HepG2 (cell line): ENCODE results near the gene CABLES1. TPM values are rescaled to one million over a fixed set of nuclear protein-coding genes. Genes with fewer than 3 reads are reported as not detected.

Source experiments
- ATAC-seq: fragments of 200-7000 bp; cut with Tn5 transposase; 3 replicates; pipeline ENCODE4 v1.9.1; 2020; ENCODE audit warnings: mild to moderate bottlenecking, moderate library complexity
- BruUV-seq: library from RNA; stranded (reverse); fragments of 400-500 nt; replicated peaks from 2 replicates; lab custom pipeline; 2021; lab: Mats Ljungman, UMichigan
- CTCF ChIA-PET: fragments of 300-600 bp; formaldehyde crosslinking; extraction: SDS; loops from one replicate; lab custom pipeline; 2021; ENCODE audit warnings: low total read pairs, inconsistent platforms, low intra/inter-chr PET ratio; lab: Yijun Ruan, JAX
- POLR2A ChIA-PET: fragments of 350-600 bp; sonication (Branson Sonifier 250); formaldehyde crosslinking; loops from one replicate; lab custom pipeline; 2020; ENCODE audit warnings: antibody characterized with exemption, inconsistent platforms; lab: Yijun Ruan, JAX
- DNase-seq: peaks from one replicate; pipeline ENCODE4 v3.0.0-alpha.2; 2015; ENCODE audit warnings: low spot score
- FAIRE-seq: peaks from 3 replicates; lab custom pipeline; 2011; peaks lifted over from hg19 to GRCh38; lab: Jason Lieb, UNC
- H2AFZ ChIP-seq: one replicate; pipeline ENCODE4 v1.6.1; 2011; ENCODE audit warnings: low read length, inconsistent platforms
- H3K27ac ChIP-seq: fragments of 300-600 bp; 3 replicates; pipeline ENCODE4 v1.8.0; 2011; ENCODE audit warnings: mixed run types, mild to moderate bottlenecking, mixed read lengths, low read length, inconsistent platforms; ENCODE audit not compliant: insufficient read depth; ENCODE audit errors: extremely low read length
- H3K27me3 ChIP-seq, 2 experiments: fragments of 200-600 bp in 1 of 2; 2 replicates in 1 of 2; 3 replicates in 1 of 2; pipeline versions ENCODE4 v1.6.0 to v1.8.0; 2011; ENCODE audit warnings: low read length in 2 of 2, mild to moderate bottlenecking in 2 of 2, moderate library complexity in 2 of 2, inconsistent platforms in 1 of 2; ENCODE audit not compliant: insufficient read depth in 2 of 2, control insufficient read depth in 1 of 2
- H3K36me3 ChIP-seq, 2 experiments: fragments of 200-600 bp in 1 of 2; replicated peaks in 1 of 2; 2 replicates in 1 of 2; 3 replicates in 1 of 2; pipeline versions ENCODE4 v1.5.1 to v1.8.0; 2011; ENCODE audit warnings: low read length in 2 of 2, inconsistent platforms in 1 of 2; ENCODE audit not compliant: insufficient read depth in 2 of 2, control insufficient read depth in 1 of 2
- H3K4me1 ChIP-seq: 2 replicates; pipeline ENCODE4 v1.5.1; 2012; ENCODE audit warnings: low read length, inconsistent platforms; ENCODE audit not compliant: insufficient read depth
- H3K4me2 ChIP-seq: 2 replicates; pipeline ENCODE4 v1.6.0; 2011; ENCODE audit warnings: low read depth, low read length, inconsistent platforms
- H3K4me3 ChIP-seq, 3 experiments: fragments of 200-600 bp in 1 of 3; sonication (generic), shearing (Covaris generic) in 1 of 3; replicated peaks in 1 of 3; 2 replicates each; pipeline ENCODE4 v1.5.1; 2011 to 2016; ENCODE audit warnings: low read length in 3 of 3, inconsistent platforms in 2 of 3, low read depth in 2 of 3, mild to moderate bottlenecking in 2 of 3, control low read depth in 1 of 3, mixed read lengths in 1 of 3; ENCODE audit not compliant: insufficient read depth in 1 of 3
- H3K79me2 ChIP-seq: one replicate; pipeline ENCODE4 v1.6.1; 2011; ENCODE audit warnings: low read length, inconsistent platforms; ENCODE audit not compliant: insufficient read depth
- H3K9ac ChIP-seq: 2 replicates; pipeline ENCODE4 v1.6.0; 2011; ENCODE audit warnings: mild to moderate bottlenecking, low read depth, low read length, inconsistent platforms; ENCODE audit not compliant: insufficient read depth
- H3K9me3 ChIP-seq: 2 replicates; pipeline ENCODE4 v1.5.1; 2012; ENCODE audit warnings: mild to moderate bottlenecking, low read length
- H4K20me1 ChIP-seq: 2 replicates; pipeline ENCODE4 v1.6.0; 2011; ENCODE audit warnings: inconsistent platforms, mild to moderate bottlenecking, low read length, moderate library complexity; ENCODE audit not compliant: insufficient read depth
- IRF9 ChIP-seq: sonication (generic); formaldehyde crosslinking; IDR thresholded peaks from 2 replicates; pipeline ENCODE4 v1.8.0; 2022; ENCODE audit warnings: missing genetic modification reagents, mild to moderate bottlenecking, borderline replicate concordance
- PRPF4 ChIP-seq: fragments of 200-400 bp; formaldehyde crosslinking; IDR thresholded peaks from 2 replicates; pipeline ENCODE4 v1.6.1; 2016; ENCODE audit warnings: low read length, low read depth; ENCODE audit not compliant: poor library complexity, severe bottlenecking
- ZNF460 ChIP-seq: sonication (generic); formaldehyde crosslinking; IDR thresholded peaks from 2 replicates; pipeline ENCODE4 v1.5.1; 2020; ENCODE audit warnings: missing genetic modification reagents, mild to moderate bottlenecking, borderline replicate concordance
- ZNF777 ChIP-seq: sonication (generic); formaldehyde crosslinking; IDR thresholded peaks from 2 replicates; pipeline ENCODE4 v1.4.0; 2020; ENCODE audit warnings: missing genetic modification reagents
- WGBS: methylation state at CpG from one replicate; pipeline ENCODE4 v1.1.6; 2017; ENCODE audit warnings: low lambda C conversion rate; 5-methylcytosine and 5-hydroxymethylcytosine counted together
- in situ Hi-C: cut with HindIII; loops from 2 replicates; pipeline ENCODE4 v1.10.0; 2017; ENCODE audit warnings: low pct_unique_long_range_greater_than_20kb; ENCODE audit not compliant: extremely low pct_ligation_motif_present
- intact Hi-C: fragments of 100-400 bp; cut with micrococcal nuclease; formaldehyde crosslinking; loops from one replicate; pipeline ENCODE4 v1.10.0; 2022; ENCODE audit not compliant: unreplicated experiment
- polyA plus RNA-seq, 8 experiments: library from polyadenylated mRNA; depleted of rRNA in 3 of 8; stranded (reverse) in 7 of 8; unstranded in 1 of 8; fragments of >200 nt; fragmentation: Illumina TruSeq in 4 of 8; extraction: Trizol in 4 of 8; gene quantifications; 2 replicates each; pipeline versions ENCODE4 v1.2.1 to v1.2.3, GENCODE V29; 2011 to 2016; ENCODE audit warnings: low read depth in 4 of 8, missing spikeins in 1 of 8, mixed read lengths in 1 of 8; ENCODE audit not compliant: insufficient read depth in 1 of 8
- total RNA-seq, 5 experiments: library from RNA; depleted of rRNA; stranded (reverse); fragments of >200 nt; fragmentation: Illumina TruSeq; extraction: Trizol; gene quantifications; 2 replicates each; pipeline ENCODE4 v1.2.3, GENCODE V29; 2016; ENCODE audit warnings: low read depth in 1 of 5
- TF ChIP-seq, protein P1 (sequence below): sonication (generic); formaldehyde crosslinking; conservative IDR thresholded peaks from 2 replicates; pipeline ENCODE4 v1.4.0; 2020; ENCODE audit warnings: missing genetic modification reagents
- TF ChIP-seq, protein P2 (sequence below): sonication (generic); formaldehyde crosslinking; IDR thresholded peaks from 2 replicates; pipeline ENCODE4 v1.5.1; 2020; ENCODE audit warnings: missing genetic modification reagents, mild to moderate bottlenecking, borderline replicate concordance
- TF ChIP-seq, protein P3 (sequence below): sonication (generic); formaldehyde crosslinking; IDR thresholded peaks from 2 replicates; pipeline ENCODE4 v1.4.0; 2020; ENCODE audit warnings: missing genetic modification reagents, borderline replicate concordance

Gene CABLES1
- total and polyA plus RNA-seq, 2 of the 13 experiments (the other 11 are each of a cell fraction or from before 2014, with no cell fraction given) = 14.7 to 25.8 TPM

GRCh38 chr18:23232331-23232730 lies 97.0 kb downstream of the CABLES1 start:
- in situ Hi-C loops = no loop called here
- Histone ChIP-seq H3K4me2 (no peak overlapping the region), H4K20me1 (no peaks in the 10 kb centered on the region), H2AFZ (no peak overlapping the region), H3K9me3 (no peaks in the 10 kb centered on the region), H3K27ac (no peak overlapping the region), H3K9ac (no peak overlapping the region), H3K36me3 (peaks cover 14 to 51% of the 10 kb centered on the region in 2 experiments), H3K27me3 (no peaks in the 10 kb centered on the region), H3K79me2 (no peaks in the 10 kb centered on the region), H3K4me3 (no peak overlapping the region), H3K4me1 (peaks cover 11% of the 10 kb centered on the region)
- no peak for ATAC-seq
- intact Hi-C loops = no loop called here
- no peak for DNase-seq
- ChIA-PET CTCF (no interaction called here), POLR2A (no interaction called here)
- no peak for FAIRE-seq
- no TSS peak for BruUV-seq
- 99% methylated on average over 6 of the region's 6 CpGs for WGBS
- TF ChIP-seq IRF9 (CRISPR knock-in tag) = no peak

GRCh38 chr18:23234619-23235018 lies 99.3 kb downstream of the CABLES1 start:
- Histone ChIP-seq H3K27ac (no peak overlapping the region), H3K4me3 (no peak overlapping the region), H3K9ac (no peak overlapping the region), H4K20me1 (no peaks in the 10 kb centered on the region), H3K36me3 (peaks cover 18 to 61% of the 10 kb centered on the region in 2 experiments), H3K27me3 (no peaks in the 10 kb centered on the region), H2AFZ (no peak overlapping the region), H3K79me2 (no peaks in the 10 kb centered on the region), H3K9me3 (no peaks in the 10 kb centered on the region), H3K4me2 (no peak overlapping the region), H3K4me1 (no peaks in the 10 kb centered on the region)
- DNase-seq (no peak), ATAC-seq (no peak), FAIRE-seq (no peak)
- intact Hi-C loops = no loop called here
- ChIA-PET POLR2A (no interaction called here), CTCF (no interaction called here)
- BruUV-seq = no TSS peak
- WGBS = 100% methylated on average over 2 of the region's 5 CpGs
- in situ Hi-C loops = no loop called here
- TF ChIP-seq ZNF460 (CRISPR knock-in tag) = no peak
- TF ChIP-seq, protein P1, sequence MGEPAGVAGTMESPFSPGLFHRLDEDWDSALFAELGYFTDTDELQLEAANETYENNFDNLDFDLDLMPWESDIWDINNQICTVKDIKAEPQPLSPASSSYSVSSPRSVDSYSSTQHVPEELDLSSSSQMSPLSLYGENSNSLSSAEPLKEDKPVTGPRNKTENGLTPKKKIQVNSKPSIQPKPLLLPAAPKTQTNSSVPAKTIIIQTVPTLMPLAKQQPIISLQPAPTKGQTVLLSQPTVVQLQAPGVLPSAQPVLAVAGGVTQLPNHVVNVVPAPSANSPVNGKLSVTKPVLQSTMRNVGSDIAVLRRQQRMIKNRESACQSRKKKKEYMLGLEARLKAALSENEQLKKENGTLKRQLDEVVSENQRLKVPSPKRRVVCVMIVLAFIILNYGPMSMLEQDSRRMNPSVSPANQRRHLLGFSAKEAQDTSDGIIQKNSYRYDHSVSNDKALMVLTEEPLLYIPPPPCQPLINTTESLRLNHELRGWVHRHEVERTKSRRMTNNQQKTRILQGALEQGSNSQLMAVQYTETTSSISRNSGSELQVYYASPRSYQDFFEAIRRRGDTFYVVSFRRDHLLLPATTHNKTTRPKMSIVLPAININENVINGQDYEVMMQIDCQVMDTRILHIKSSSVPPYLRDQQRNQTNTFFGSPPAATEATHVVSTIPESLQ = no peak
- no peak for TF ChIP-seq PRPF4
- TF ChIP-seq, protein P2, sequence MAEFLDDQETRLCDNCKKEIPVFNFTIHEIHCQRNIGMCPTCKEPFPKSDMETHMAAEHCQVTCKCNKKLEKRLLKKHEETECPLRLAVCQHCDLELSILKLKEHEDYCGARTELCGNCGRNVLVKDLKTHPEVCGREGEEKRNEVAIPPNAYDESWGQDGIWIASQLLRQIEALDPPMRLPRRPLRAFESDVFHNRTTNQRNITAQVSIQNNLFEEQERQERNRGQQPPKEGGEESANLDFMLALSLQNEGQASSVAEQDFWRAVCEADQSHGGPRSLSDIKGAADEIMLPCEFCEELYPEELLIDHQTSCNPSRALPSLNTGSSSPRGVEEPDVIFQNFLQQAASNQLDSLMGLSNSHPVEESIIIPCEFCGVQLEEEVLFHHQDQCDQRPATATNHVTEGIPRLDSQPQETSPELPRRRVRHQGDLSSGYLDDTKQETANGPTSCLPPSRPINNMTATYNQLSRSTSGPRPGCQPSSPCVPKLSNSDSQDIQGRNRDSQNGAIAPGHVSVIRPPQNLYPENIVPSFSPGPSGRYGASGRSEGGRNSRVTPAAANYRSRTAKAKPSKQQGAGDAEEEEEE = no peak
- TF ChIP-seq, protein P3, sequence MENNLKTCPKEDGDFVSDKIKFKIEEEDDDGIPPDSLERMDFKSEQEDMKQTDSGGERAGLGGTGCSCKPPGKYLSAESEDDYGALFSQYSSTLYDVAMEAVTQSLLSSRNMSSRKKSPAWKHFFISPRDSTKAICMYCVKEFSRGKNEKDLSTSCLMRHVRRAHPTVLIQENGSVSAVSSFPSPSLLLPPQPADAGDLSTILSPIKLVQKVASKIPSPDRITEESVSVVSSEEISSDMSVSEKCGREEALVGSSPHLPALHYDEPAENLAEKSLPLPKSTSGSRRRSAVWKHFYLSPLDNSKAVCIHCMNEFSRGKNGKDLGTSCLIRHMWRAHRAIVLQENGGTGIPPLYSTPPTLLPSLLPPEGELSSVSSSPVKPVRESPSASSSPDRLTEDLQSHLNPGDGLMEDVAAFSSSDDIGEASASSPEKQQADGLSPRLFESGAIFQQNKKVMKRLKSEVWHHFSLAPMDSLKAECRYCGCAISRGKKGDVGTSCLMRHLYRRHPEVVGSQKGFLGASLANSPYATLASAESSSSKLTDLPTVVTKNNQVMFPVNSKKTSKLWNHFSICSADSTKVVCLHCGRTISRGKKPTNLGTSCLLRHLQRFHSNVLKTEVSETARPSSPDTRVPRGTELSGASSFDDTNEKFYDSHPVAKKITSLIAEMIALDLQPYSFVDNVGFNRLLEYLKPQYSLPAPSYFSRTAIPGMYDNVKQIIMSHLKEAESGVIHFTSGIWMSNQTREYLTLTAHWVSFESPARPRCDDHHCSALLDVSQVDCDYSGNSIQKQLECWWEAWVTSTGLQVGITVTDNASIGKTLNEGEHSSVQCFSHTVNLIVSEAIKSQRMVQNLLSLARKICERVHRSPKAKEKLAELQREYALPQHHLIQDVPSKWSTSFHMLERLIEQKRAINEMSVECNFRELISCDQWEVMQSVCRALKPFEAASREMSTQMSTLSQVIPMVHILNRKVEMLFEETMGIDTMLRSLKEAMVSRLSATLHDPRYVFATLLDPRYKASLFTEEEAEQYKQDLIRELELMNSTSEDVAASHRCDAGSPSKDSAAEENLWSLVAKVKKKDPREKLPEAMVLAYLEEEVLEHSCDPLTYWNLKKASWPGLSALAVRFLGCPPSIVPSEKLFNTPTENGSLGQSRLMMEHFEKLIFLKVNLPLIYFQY (CRISPR knock-in tag) = no peak
- TF ChIP-seq ZNF777 (CRISPR knock-in tag) = no peak
